ENCODE data around the gene ZNF568. TPM values are rescaled to one million over a fixed set of nuclear protein-coding genes. Genes with fewer than 3 reads are reported as not detected.
A peak's percentile ranks its signal among the peaks of the same experiment; 100 is the strongest.

ZNF568 gene
- total RNA-seq (2014; rRNA removed; shearing (Covaris generic)) = 4.9 and 8.0 TPM in 2 replicates
- 2.4 and 2.5 TPM in 2 replicates for polyA plus RNA-seq (2015; cell fraction: cytosol; rRNA removed)
- polyA plus RNA-seq (2015; cell fraction: nucleus; rRNA removed) = 1.6 and 2.1 TPM in 2 replicates

DNA sequence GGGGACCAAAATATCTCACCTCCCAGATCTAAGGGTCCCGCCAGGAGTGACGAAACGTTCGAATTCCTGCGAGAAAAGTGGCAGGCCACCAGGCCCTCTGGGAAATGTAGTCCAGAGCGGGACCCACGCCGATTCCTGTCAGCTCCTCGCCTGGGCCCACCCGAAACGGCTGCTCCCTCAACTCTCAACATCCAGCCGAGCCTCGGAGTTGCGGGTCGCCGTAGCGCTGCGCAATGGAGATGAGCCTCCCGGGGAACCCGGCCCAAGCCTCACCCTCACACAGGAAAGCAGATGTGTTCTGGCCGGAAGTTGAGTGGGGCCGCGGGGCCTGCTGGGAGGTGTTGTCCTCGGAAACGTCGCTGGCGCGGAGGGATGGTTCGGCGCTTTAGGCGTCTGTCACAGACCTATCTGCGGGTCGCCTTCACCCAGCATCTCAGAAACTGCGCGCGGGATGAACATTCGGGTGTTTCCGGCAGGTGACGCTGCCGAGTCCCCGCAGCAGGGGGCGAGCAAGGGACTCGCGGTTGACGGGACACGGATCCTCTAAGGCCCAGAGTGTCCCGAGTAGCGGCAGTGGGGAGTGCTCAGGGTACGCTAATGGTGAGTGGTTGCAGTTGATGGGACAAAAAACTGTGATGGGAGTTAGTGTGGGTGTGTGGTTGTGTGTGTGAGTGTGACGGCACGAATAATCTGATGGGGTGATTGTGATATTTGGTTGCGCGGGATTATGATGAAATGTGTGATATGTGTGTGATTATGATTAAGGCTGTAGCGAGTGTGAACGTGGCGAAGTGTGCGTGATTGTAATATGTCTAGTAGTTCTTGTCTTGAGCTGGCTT lies at the start of gene ZNF568, which contains the start of gene ZNF829:
Gene ZNF568 (plus strand): TSS at position 341 of the 839 bp plus-strand sequence. CDS start 6,439 bp downstream, outside the sequence.
Gene ZNF829 (minus strand): TSS at position 300 of the 839 bp plus-strand sequence. CDS start 1,124 bp downstream, outside the sequence.
- peak; percentile 72 for DNase-seq (ENCODE audit: low read depth, low spot score)
- in situ Hi-C loops (cut with HindIII; ENCODE audit: low pct_unique_long_range_greater_than_20kb, low sequenced_read_pairs) = no loop called here

DNA sequence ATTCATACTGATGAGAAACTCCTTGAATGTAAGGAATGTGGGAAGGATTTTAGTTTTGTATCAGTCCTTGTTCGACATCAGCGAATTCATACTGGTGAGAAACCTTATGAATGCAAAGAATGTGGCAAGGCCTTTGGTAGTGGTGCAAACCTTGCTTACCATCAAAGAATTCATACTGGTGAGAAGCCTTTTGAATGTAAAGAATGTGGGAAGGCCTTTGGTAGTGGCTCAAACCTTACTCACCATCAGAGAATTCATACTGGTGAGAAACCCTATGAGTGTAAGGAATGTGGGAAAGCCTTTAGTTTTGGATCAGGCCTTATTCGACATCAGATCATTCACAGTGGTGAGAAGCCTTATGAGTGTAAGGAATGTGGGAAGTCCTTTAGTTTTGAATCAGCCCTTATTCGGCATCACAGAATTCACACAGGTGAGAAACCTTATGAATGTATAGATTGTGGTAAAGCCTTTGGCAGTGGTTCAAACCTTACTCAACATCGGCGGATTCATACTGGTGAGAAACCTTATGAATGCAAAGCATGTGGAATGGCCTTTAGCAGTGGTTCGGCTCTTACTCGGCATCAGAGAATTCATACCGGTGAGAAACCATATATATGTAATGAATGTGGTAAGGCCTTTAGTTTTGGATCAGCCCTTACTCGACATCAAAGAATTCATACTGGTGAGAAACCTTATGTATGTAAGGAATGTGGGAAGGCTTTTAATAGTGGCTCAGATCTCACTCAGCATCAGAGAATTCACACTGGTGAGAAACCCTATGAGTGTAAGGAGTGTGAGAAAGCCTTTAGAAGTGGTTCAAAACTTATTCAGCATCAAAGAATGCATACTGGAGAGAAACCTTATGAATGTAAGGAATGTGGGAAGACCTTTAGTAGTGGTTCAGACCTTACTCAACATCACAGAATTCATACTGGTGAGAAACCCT lies 38.9 kb upstream of the ZNF568 start:
- in situ Hi-C loops (cut with HindIII; ENCODE audit: low pct_unique_long_range_greater_than_20kb, low sequenced_read_pairs) = no loop called here
- DNase-seq (ENCODE audit: low read depth, low spot score) = no peak

- in situ Hi-C loops (cut with HindIII; ENCODE audit: low pct_unique_long_range_greater_than_20kb, low sequenced_read_pairs) = no loop called here
- no peak for DNase-seq (ENCODE audit: low read depth, low spot score)
Measured at GRCh38 chr19:36891768-36892357, 24.3 kb upstream of the ZNF568 start.

GRCh38 chr19:36894849-36895383 lies 21.2 kb upstream of the ZNF568 start:
- DNase-seq (ENCODE audit: low read depth, low spot score) = no peak
- in situ Hi-C loops (cut with HindIII; ENCODE audit: low pct_unique_long_range_greater_than_20kb, low sequenced_read_pairs) = no loop called here

DNA sequence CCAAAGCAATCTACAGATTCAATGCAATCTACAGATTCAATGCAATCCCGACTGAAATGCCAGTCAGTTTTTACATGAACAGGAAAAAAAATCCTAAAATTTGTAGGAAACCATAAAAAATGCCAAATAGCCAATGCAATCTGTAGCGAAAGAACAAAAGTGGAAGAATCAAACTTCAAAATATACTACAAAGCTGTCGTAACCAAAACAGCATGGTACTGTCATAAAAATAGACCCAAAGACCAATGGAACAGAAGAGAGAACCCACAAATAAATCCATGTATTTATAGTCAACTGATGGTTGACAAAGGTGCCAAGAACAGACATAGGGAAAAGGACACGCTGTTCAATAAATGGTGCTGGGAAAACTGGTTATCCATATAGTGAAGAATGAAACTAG lies 17.7 kb upstream of the ZNF568 start:
- no peak for DNase-seq (ENCODE audit: low read depth, low spot score)
- in situ Hi-C loops (cut with HindIII; ENCODE audit: low pct_unique_long_range_greater_than_20kb, low sequenced_read_pairs) = no loop called here

GRCh38 chr19:36916991-36917390 lies 859 bp downstream of the ZNF568 start:
- in situ Hi-C loops (cut with HindIII; ENCODE audit: low pct_unique_long_range_greater_than_20kb, low sequenced_read_pairs) = no loop called here
- DNase-seq (ENCODE audit: low read depth, low spot score) = no peak

- no peak for DNase-seq (ENCODE audit: low read depth, low spot score)
- in situ Hi-C loops (cut with HindIII; ENCODE audit: low pct_unique_long_range_greater_than_20kb, low sequenced_read_pairs) = no loop called here
Measured at GRCh38 chr19:36918090-36918489, 2.0 kb downstream of the ZNF568 start.

GRCh38 chr19:36931684-36932083 lies 15.6 kb downstream of the ZNF568 start:
- no peak for DNase-seq (ENCODE audit: low read depth, low spot score)
- in situ Hi-C loops (cut with HindIII; ENCODE audit: low pct_unique_long_range_greater_than_20kb, low sequenced_read_pairs) = no loop called here

DNA sequence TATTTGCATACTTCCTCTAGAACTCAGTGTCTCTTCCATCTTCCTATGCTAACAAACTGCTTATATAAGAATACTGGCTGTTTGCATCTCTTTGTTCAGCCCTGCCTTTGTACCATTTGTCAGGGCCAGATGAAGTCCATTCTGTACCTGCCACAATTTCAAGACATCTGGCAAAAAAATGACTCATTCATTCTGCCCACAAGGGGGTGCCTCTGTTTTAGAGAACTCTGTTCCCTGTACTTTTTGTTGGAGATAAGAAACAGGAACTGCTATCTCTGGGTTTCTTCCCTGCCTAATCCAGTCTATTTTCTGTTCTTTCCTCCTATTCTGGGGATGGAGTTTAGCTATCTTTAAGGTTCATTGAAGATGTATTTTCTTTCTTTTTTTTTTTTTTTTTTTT lies 23.0 kb downstream of the ZNF568 start:
- in situ Hi-C loops (cut with HindIII; ENCODE audit: low pct_unique_long_range_greater_than_20kb, low sequenced_read_pairs) = no loop called here
- DNase-seq (ENCODE audit: low read depth, low spot score) = no peak

DNA sequence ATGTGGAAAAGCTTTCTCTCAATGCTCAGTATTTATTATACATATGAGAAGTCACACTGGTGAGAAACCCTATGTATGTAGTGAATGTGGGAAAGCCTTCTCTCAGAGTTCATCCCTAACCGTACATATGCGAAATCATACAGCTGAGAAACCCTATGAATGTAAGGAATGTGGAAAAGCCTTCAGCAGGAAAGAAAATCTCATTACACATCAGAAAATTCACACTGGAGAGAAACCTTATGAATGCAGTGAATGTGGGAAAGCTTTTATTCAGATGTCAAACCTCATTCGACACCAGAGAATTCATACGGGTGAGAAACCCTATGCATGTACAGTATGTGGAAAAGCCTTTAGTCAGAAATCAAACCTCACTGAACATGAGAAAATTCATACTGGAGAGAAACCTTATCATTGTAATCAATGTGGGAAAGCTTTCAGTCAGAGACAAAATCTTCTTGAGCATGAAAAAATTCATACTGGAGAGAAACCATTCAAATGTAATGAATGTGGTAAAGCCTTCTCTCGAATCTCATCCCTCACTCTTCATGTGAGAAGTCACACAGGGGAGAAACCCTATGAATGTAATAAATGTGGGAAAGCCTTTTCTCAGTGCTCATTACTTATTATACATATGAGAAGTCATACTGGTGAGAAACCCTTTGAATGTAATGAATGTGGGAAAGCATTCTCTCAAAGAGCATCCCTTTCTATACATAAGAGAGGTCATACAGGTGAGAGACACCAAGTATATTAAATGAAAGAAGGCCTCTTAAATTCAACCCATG lies 34.4 kb downstream of the ZNF568 start:
- DNase-seq (ENCODE audit: low read depth, low spot score) = no peak
- in situ Hi-C loops (cut with HindIII; ENCODE audit: low pct_unique_long_range_greater_than_20kb, low sequenced_read_pairs) = no loop called here

DNA sequence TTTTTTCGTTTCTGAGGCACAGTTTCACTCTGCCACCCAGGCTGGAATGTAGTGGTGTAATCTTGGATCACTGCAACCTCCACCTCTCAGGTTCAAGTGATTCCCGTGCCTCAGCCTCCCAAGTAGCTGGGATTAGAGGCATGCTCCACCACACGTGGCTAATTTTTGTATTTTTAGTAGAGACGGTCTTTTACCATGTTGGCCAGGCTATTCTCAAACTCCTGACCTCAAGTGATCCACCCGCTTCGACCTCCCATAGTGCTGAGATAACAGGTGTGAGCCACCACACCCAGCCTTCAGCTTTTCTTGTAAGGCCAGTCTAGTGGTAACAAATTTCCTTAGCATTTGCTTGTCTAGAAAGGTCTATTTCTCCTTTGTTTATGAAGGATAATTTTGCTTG lies 46.2 kb downstream of the ZNF568 start:
- no peak for DNase-seq (ENCODE audit: low read depth, low spot score)
- in situ Hi-C loops (cut with HindIII; ENCODE audit: low pct_unique_long_range_greater_than_20kb, low sequenced_read_pairs) = no loop called here

GRCh38 chr19:36963280-36963679 lies 47.1 kb downstream of the ZNF568 start:
- in situ Hi-C loops (cut with HindIII; ENCODE audit: low pct_unique_long_range_greater_than_20kb, low sequenced_read_pairs) = no loop called here
- no peak for DNase-seq (ENCODE audit: low read depth, low spot score)

DNA sequence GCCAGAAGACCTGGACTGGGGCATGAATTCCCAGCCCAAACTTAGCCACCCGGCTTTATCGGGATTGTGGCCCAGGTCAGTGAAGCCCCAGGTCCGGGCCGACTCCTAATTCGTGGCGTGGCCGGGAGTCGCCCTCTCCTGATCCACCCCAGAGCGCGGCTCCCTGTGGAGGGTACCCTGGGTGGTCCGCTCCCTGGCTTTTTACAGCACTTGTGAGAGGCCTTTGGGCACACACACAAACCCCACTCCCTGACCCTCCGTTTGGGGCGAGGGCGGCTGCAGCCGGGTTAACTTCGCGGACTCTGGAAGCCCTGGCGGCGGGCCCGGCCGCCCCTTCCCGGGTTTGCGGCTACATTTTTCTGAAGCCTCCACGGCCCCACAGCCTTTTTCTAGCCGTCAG lies 56.4 kb downstream of the ZNF568 start:
- DNase-seq (ENCODE audit: low read depth, low spot score) = no peak
- in situ Hi-C loops (cut with HindIII; ENCODE audit: low pct_unique_long_range_greater_than_20kb, low sequenced_read_pairs) = no loop called here

DNA sequence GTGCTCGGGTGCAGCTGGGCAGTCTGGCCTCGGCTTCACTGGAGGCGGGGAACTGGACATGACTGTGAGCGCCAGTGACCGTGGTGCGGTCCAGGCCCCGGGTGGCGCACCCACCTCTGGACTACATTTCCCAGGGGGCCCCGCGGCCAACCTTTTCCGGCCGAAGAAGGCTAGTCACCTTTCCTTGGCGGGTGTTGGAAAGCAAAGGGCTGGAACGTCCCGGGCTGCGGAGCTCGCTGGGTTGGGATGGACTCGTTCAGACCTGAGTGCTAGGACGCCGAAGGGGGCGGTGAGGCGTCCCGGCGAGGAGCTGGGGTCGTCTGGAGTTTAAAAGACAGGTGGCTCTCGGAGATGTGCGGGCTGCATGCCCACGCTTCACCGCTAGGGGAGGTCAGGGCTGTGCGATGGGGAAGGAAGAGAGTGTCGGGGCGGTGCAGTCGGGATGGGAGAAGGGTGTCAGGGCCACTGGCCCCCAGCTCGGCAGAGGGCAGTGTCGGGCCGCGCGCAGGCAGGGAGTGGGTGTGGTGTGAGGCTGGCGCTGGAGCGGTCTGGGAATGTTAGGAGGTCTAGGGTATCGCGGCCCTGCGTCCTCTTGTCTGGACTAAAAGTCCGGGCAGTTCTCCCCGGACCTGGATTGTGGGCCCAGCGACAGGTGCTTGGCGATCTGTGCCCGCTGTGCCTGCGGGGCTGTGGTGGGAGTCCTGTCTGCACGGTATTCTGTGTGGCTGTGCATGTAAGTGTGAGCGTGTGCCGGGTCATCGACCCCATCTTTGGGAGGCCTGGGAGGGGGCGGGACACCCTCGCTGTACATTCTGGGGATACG lies 57.1 kb downstream of the ZNF568 start:
- in situ Hi-C loops (cut with HindIII; ENCODE audit: low pct_unique_long_range_greater_than_20kb, low sequenced_read_pairs) = no loop called here
- DNase-seq (ENCODE audit: low read depth, low spot score) = peak; percentile 43

GRCh38 chr19:36973844-36974195 lies 57.7 kb downstream of the ZNF568 start:
- in situ Hi-C loops (cut with HindIII; ENCODE audit: low pct_unique_long_range_greater_than_20kb, low sequenced_read_pairs) = no loop called here
- DNase-seq (ENCODE audit: low read depth, low spot score) = no peak

DNA sequence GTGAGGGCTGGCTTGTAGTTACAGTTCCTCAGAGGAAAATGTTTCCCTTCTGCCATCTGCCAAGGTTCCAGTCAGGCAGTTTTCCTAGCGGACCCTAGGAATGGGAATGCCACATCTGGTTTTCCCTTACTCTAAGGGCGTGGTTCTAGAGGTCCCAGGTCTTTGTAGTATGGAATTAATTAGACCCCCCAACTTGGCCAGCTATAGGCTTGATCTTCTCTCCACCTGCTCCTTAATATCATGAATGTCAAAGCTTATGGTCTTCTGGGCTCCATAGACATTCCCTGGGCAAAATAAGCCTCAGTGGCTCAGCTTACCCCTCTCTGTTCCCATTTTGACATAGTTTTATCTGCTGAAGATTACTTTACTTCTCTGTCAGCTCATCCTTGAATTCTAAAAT lies 70.0 kb downstream of the ZNF568 start:
- DNase-seq (ENCODE audit: low read depth, low spot score) = no peak
- in situ Hi-C loops (cut with HindIII; ENCODE audit: low pct_unique_long_range_greater_than_20kb, low sequenced_read_pairs) = no loop called here

Data from SK-MEL-5 (cell line).